ENCODE results near the gene LGALS9. TPM values are rescaled to one million over a fixed set of nuclear protein-coding genes. Genes with fewer than 3 reads are reported as not detected.
"Not testable (repeated sequence)": the region's sequence is repeated elsewhere in the genome, so short reads cannot be mapped to it uniquely, and the experiment has no call there.

LGALS9 gene
- total and polyA plus RNA-seq, 2 donors = 45.7 to 75.8 TPM

DNA sequence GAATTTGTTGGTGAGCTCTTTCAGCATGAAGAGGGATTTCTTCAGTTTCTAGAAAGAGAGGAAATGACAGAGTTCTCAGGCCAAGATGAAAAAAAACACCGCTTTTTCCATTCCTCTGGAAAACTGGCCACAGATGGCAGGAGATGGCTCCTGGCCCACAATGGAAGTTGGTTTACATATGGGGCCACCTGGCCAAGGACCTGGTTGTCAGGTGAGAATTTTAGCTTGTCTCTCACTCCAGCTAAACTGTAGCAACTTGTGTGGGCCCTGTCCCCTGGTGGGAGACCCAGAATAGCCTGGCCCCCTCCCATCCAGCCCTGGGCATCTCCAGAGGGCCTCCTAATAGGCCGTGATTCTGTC is 33.6 kb downstream of the LGALS9 start:
- no peaks in the 10 kb centered on the region for H3K9me3 ChIP-seq (ENCODE audit: control insufficient read depth in 2 of 2, insufficient read depth in 1 of 2, low read length in 1 of 2)
- H3K27ac ChIP-seq (ENCODE audit: low read depth in 1 of 2, low read length in 1 of 2) = no peak overlapping the region
- H3K4me1 ChIP-seq (ENCODE audit: control insufficient read depth in 2 of 2, insufficient read depth in 2 of 2, low read length in 2 of 2) = no peaks in the 10 kb centered on the region
- no peaks in the 10 kb centered on the region for H3K27me3 ChIP-seq (ENCODE audit: control insufficient read depth in 2 of 2, insufficient read depth in 1 of 2, low read length in 1 of 2)
- DNase-seq (ENCODE audit: low read depth in 6 of 9, low spot score in 9 of 9) = no peak
- H3K4me3 ChIP-seq (ENCODE audit: low read length in 2 of 2) = no peak overlapping the region
- no peaks in the 10 kb centered on the region for H3K36me3 ChIP-seq (ENCODE audit: control insufficient read depth in 2 of 2, insufficient read depth in 2 of 2, low read length in 1 of 2)
- WGBS = 95% methylated on average over 2 of the region's 2 CpGs

DNA sequence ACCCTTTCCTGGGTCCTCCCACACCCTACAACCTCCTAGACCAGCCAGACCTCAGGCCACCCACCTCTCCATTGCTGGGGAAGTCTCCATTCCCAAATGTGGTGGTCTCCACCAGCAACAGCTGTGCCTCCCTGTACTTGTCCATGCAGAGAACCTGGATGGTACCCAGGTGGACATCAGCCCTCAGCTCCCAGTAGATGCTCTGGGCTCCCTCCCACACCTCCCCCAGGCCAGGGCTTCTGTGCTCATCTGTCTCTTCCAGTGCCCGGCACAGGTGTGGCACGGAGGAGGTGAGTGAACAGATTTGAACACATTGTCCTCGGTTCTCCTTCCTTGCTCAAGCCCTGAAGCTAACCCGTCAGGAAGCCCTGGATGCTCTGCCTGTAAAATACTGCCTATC is 34.6 kb downstream of the LGALS9 start:
- DNase-seq (ENCODE audit: low read depth in 6 of 9, low spot score in 9 of 9) = no peak
- WGBS = 96% methylated on average over 4 of the region's 4 CpGs
- no peaks in the 10 kb centered on the region for H3K27me3 ChIP-seq (ENCODE audit: control insufficient read depth in 2 of 2, insufficient read depth in 1 of 2, low read length in 1 of 2)
- H3K9me3 ChIP-seq (ENCODE audit: control insufficient read depth in 2 of 2, insufficient read depth in 1 of 2, low read length in 1 of 2) = no peaks in the 10 kb centered on the region
- H3K4me1 ChIP-seq (ENCODE audit: control insufficient read depth in 2 of 2, insufficient read depth in 2 of 2, low read length in 2 of 2) = no peaks in the 10 kb centered on the region
- no peaks in the 10 kb centered on the region for H3K36me3 ChIP-seq (ENCODE audit: control insufficient read depth in 2 of 2, insufficient read depth in 2 of 2, low read length in 1 of 2)
- H3K27ac ChIP-seq (ENCODE audit: low read depth in 1 of 2, low read length in 1 of 2) = no peak overlapping the region
- no peak overlapping the region for H3K4me3 ChIP-seq (ENCODE audit: low read length in 2 of 2)

DNA sequence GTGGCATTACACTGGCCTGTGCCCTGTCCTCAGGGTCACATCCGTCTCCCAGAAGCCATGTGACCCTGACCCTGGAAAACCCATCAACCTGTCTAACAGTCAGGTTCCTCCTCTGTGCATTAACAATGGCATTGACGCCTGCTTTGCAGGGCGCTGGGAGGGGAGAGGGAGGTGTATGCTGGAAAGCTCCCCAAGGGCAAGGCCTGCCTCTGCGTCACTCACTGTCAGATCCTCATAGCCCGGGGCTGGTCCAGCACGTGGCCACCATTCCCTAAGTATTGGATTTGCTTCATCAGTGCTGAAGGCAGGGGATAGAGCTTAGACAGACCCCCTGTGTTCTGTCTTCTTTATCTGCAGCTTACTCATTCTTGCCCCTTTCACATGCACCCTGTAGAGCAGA is 35.3 kb downstream of the LGALS9 start:
- not testable (repeated sequence) for H3K27ac ChIP-seq (ENCODE audit: low read depth in 1 of 2, low read length in 1 of 2); H3K36me3 ChIP-seq (ENCODE audit: control insufficient read depth in 2 of 2, insufficient read depth in 2 of 2, low read length in 1 of 2); DNase-seq (ENCODE audit: low read depth in 6 of 9, low spot score in 9 of 9); H3K4me3 ChIP-seq (ENCODE audit: low read length in 2 of 2); H3K4me1 ChIP-seq (ENCODE audit: control insufficient read depth in 2 of 2, insufficient read depth in 2 of 2, low read length in 2 of 2); H3K9me3 ChIP-seq (ENCODE audit: control insufficient read depth in 2 of 2, insufficient read depth in 1 of 2, low read length in 1 of 2); H3K27me3 ChIP-seq (ENCODE audit: control insufficient read depth in 2 of 2, insufficient read depth in 1 of 2, low read length in 1 of 2)
- WGBS = 92% methylated on average over 6 of the region's 6 CpGs

DNA sequence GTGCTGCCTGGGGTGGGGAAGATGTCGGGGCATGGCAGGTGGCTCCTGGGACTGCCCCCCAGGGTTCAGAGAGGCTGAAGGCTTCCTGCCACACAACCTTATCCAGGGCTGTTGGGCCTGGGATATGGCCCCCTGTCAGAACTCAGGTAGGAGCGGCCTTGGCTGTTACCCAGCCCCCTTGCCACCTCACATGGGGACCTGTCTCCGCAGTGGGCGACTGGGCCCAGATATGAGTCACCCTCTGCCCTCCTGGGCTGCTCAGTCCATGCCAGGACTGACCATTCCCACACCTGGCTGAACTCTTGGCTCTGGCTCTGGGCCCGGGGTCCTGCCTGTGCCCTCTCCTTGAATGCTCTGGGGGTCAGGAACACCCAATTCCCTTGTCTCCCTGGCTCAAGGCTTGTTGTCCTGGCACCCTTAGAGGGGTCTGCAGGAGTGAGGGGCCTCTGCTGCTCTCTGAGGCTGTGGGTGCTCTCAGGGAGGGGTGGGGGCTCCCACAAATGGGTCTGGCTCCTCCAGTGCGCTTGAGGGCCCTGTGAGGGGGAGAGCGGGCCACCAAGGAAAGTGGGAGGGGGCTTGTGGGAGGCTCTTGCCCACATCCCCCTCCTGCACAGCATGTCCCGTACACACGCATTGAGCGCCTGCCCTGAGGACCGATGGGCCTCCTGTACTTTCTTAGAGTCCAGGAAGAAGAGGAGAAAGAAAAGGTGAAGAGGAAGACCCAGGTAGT is 36.0 kb downstream of the LGALS9 start:
- no peaks in the 10 kb centered on the region for H3K36me3 ChIP-seq (ENCODE audit: control insufficient read depth in 2 of 2, insufficient read depth in 2 of 2, low read length in 1 of 2)
- no peaks in the 10 kb centered on the region for H3K9me3 ChIP-seq (ENCODE audit: control insufficient read depth in 2 of 2, insufficient read depth in 1 of 2, low read length in 1 of 2)
- WGBS = 95% methylated on average over 11 of the region's 11 CpGs
- H3K27me3 ChIP-seq (ENCODE audit: control insufficient read depth in 2 of 2, insufficient read depth in 1 of 2, low read length in 1 of 2) = no peaks in the 10 kb centered on the region
- no peaks in the 10 kb centered on the region for H3K4me1 ChIP-seq (ENCODE audit: control insufficient read depth in 2 of 2, insufficient read depth in 2 of 2, low read length in 2 of 2)
- DNase-seq (ENCODE audit: low read depth in 6 of 9, low spot score in 9 of 9) = no peak
- H3K27ac ChIP-seq (ENCODE audit: low read depth in 1 of 2, low read length in 1 of 2) = no peak overlapping the region
- no peak overlapping the region for H3K4me3 ChIP-seq (ENCODE audit: low read length in 2 of 2)

DNA sequence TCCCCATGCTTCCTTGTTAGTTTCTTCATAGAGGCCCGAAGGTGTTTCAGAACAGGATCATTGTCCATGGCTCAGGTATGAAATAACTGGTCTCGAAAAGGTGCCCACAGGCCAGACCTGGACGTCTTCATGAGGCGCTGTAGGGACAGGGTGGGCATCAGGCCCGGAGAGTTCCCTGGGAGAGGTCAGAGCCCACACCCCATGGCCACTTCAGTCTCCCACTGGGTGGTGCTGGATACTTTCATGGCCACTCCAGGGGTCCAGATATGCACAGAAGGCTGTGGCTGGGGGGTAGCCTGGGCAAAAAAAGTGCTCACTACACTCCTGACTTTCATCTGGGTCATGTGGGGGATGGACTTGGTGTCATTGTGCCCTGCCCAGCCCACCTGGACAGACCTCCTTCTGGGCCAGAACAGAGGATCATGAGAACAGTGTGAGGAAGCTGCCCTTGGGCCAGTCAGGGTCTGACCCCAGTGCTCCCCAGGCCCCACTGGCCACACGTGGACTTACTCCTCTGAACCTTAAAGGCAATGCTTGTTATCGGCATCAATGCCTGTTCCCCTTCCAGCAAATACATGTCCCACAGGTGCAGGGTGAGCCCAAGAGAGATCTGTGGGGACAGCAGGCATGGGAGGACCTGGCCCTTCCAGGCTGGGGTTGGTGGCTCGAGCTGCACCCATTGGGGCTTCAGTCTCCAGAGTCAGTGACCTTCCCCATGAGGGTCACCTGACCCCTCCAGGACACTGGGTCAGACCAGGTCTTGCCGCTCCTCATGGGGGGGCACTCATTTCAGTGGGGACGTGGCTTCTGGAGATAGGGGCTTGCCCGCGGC is 36.9 kb downstream of the LGALS9 start:
- WGBS = 94% methylated on average over 12 of the region's 12 CpGs
- no peaks in the 10 kb centered on the region for H3K4me1 ChIP-seq (ENCODE audit: control insufficient read depth in 2 of 2, insufficient read depth in 2 of 2, low read length in 2 of 2)
- H3K9me3 ChIP-seq (ENCODE audit: control insufficient read depth in 2 of 2, insufficient read depth in 1 of 2, low read length in 1 of 2) = no peaks in the 10 kb centered on the region
- no peak overlapping the region for H3K4me3 ChIP-seq (ENCODE audit: low read length in 2 of 2)
- H3K27ac ChIP-seq (ENCODE audit: low read depth in 1 of 2, low read length in 1 of 2) = no peak overlapping the region
- H3K27me3 ChIP-seq (ENCODE audit: control insufficient read depth in 2 of 2, insufficient read depth in 1 of 2, low read length in 1 of 2) = no peaks in the 10 kb centered on the region
- H3K36me3 ChIP-seq (ENCODE audit: control insufficient read depth in 2 of 2, insufficient read depth in 2 of 2, low read length in 1 of 2) = no peaks in the 10 kb centered on the region
- no peak for DNase-seq (ENCODE audit: low read depth in 6 of 9, low spot score in 9 of 9)

DNA sequence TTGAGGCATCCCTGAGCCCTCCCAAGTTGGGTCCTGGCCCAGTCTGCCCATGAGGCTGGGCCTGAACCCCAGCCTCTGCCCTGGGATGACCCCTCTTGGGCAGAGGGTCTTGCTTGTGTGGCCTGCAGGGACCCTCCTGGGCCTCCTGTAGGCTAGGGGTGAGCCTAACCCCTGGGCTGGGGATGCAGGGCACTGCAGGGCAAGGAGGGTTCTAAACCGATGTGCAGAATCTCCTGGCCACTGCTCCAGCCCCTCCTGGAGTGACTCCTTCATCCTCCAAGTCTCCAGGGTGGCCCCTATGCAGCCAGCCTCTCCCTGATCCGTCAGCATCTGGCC is 37.5 kb downstream of the LGALS9 start:
- Histone ChIP-seq H3K27me3 (ENCODE audit: control insufficient read depth in 2 of 2, insufficient read depth in 1 of 2, low read length in 1 of 2) (no peaks in the 10 kb centered on the region), H3K27ac (ENCODE audit: low read depth in 1 of 2, low read length in 1 of 2) (no peak overlapping the region), H3K9me3 (ENCODE audit: control insufficient read depth in 2 of 2, insufficient read depth in 1 of 2, low read length in 1 of 2) (no peaks in the 10 kb centered on the region), H3K4me1 (ENCODE audit: control insufficient read depth in 2 of 2, insufficient read depth in 2 of 2, low read length in 2 of 2) (no peaks in the 10 kb centered on the region), H3K36me3 (ENCODE audit: control insufficient read depth in 2 of 2, insufficient read depth in 2 of 2, low read length in 1 of 2) (no peaks in the 10 kb centered on the region), H3K4me3 (ENCODE audit: low read length in 2 of 2) (no peak overlapping the region)
- WGBS = 88% methylated on average over 2 of the region's 2 CpGs
- DNase-seq (ENCODE audit: low read depth in 6 of 9, low spot score in 9 of 9) = no peak

DNA sequence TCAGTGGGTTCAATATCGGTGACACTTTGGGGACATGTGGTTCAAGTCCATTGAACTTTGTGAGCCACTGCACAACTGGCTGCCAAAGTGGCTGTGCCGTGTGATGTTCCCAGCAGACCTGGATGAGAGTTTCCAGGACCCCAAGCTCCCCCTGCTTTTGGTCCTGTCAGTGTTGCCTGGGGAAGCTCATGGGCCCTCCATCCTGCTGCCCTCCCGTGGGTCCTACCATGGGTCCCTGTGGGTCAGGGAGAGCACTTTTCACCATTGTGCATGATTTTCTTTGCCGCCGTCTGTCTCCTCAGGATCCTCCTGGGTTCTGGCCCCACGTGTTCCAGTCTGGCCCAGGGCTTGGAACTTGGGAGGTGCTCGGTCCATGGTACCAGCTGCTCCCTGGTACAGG is 38.1 kb downstream of the LGALS9 start:
- no peak for DNase-seq (ENCODE audit: low read depth in 6 of 9, low spot score in 9 of 9)
- H3K4me3 ChIP-seq (ENCODE audit: low read length in 2 of 2) = no peak overlapping the region
- no peaks in the 10 kb centered on the region for H3K4me1 ChIP-seq (ENCODE audit: control insufficient read depth in 2 of 2, insufficient read depth in 2 of 2, low read length in 2 of 2)
- H3K27me3 ChIP-seq (ENCODE audit: control insufficient read depth in 2 of 2, insufficient read depth in 1 of 2, low read length in 1 of 2) = no peaks in the 10 kb centered on the region
- H3K36me3 ChIP-seq (ENCODE audit: control insufficient read depth in 2 of 2, insufficient read depth in 2 of 2, low read length in 1 of 2) = no peaks in the 10 kb centered on the region
- no peak overlapping the region for H3K27ac ChIP-seq (ENCODE audit: low read depth in 1 of 2, low read length in 1 of 2)
- no peaks in the 10 kb centered on the region for H3K9me3 ChIP-seq (ENCODE audit: control insufficient read depth in 2 of 2, insufficient read depth in 1 of 2, low read length in 1 of 2)
- 93% methylated on average over 7 of the region's 7 CpGs for WGBS

DNA sequence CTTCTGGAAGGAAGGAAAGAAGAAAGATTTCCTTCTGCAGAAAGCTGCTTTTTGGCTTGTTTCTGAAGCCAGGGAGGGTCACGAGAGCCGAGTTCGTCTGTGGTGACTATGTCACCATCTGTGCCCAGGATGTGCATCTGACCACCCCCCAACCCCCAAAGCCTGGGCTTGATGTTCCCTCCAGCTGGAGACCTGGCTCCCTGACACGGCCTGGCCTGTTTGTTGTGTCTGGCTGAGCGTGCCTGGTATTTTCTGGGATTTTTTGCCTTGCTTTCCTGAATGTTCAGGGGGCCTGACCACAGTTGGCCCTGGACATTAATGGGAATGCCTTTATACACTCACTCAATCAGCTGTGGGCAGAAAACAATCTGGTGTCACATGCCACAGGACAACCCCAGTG is 38.9 kb downstream of the LGALS9 start:
- Histone ChIP-seq H3K4me1 (ENCODE audit: control insufficient read depth in 2 of 2, insufficient read depth in 2 of 2, low read length in 2 of 2) (no peaks in the 10 kb centered on the region), H3K27me3 (ENCODE audit: control insufficient read depth in 2 of 2, insufficient read depth in 1 of 2, low read length in 1 of 2) (no peaks in the 10 kb centered on the region), H3K9me3 (ENCODE audit: control insufficient read depth in 2 of 2, insufficient read depth in 1 of 2, low read length in 1 of 2) (no peaks in the 10 kb centered on the region), H3K36me3 (ENCODE audit: control insufficient read depth in 2 of 2, insufficient read depth in 2 of 2, low read length in 1 of 2) (no peaks in the 10 kb centered on the region), H3K27ac (ENCODE audit: low read depth in 1 of 2, low read length in 1 of 2) (no peak overlapping the region), H3K4me3 (ENCODE audit: low read length in 2 of 2) (no peak overlapping the region)
- no peak for DNase-seq (ENCODE audit: low read depth in 6 of 9, low spot score in 9 of 9)
- WGBS = 89% methylated on average over 5 of the region's 5 CpGs

DNA sequence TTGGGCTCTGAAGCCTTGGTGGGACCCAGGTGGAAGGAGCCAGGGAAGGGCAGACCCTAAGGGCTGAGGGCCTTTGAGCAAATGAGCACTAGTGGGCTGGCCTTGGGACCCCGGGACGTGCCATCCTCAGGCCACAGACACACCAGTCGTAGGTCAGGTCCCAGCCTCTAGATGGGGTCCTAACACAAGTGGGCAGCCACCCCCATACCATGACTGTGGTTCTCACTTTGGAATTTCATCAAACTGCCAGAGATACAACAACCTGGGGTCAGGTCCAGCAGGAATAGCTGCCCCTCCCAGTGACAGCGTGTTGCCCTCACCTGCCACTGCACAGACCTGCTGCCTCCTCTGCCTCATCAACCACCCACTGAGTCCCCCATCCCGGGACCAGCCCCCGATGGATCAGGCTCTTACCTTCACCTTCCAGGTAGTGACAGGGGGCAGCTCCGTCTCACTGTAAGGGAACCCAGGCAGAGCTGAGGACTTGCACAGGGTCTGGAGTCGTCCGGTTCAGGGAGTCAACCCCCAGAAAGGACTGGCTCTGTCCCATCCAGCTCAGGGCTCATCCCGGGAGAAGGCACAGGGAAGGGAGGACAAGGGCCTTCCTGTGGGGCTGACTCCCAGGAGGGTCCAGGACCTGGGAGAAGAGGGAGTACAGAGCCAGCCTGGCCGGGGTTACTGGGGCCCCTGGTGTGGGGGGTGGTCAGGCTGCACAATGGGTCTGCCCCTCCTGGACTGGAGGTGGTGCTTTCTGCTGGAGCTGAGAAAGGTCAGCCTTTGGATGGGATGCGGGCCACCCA is 40.0 kb downstream of the LGALS9 start:
- Histone ChIP-seq H3K4me3 (ENCODE audit: low read length in 2 of 2) (no peak overlapping the region), H3K27ac (ENCODE audit: low read depth in 1 of 2, low read length in 1 of 2) (no peak overlapping the region), H3K27me3 (ENCODE audit: control insufficient read depth in 2 of 2, insufficient read depth in 1 of 2, low read length in 1 of 2) (no peaks in the 10 kb centered on the region), H3K9me3 (ENCODE audit: control insufficient read depth in 2 of 2, insufficient read depth in 1 of 2, low read length in 1 of 2) (no peaks in the 10 kb centered on the region), H3K36me3 (ENCODE audit: control insufficient read depth in 2 of 2, insufficient read depth in 2 of 2, low read length in 1 of 2) (no peaks in the 10 kb centered on the region), H3K4me1 (ENCODE audit: control insufficient read depth in 2 of 2, insufficient read depth in 2 of 2, low read length in 2 of 2) (no peaks in the 10 kb centered on the region)
- DNase-seq (ENCODE audit: low read depth in 6 of 9, low spot score in 9 of 9) = no peak
- WGBS = 94% methylated on average over 12 of the region's 12 CpGs

All from thymus (tissue), 11 donors.